A673 (cell line): ENCODE measurements around the gene TBC1D5.

Experiments
- CTCF ChIP-seq: fragments of 300-800, 200-600 bp; sonication (generic); conservative IDR thresholded peaks from 2 replicates; pipeline ENCODE4 v1.5.1; 2017; ENCODE audit warnings: low read depth, mild to moderate bottlenecking, antibody characterized with exemption, low read length, moderate library complexity, mixed read lengths
- EZH2 ChIP-seq: fragments of 200-600 bp; sonication (generic); IDR thresholded peaks from 2 replicates; pipeline ENCODE4 v1.6.1; 2017; ENCODE audit warnings: borderline replicate concordance, low read depth, mild to moderate bottlenecking, mixed read lengths, antibody characterized with exemption, low read length; ENCODE audit not compliant: poor library complexity, severe bottlenecking

- no peak for TF ChIP-seq CTCF
- TF ChIP-seq EZH2: no peak
Measured at GRCh38 chr3:17234382-17234781, 508.0 kb downstream of the TBC1D5 start.
